ENCODE data around the gene CDCP2.
"Not testable (repeated sequence)": the region's sequence is repeated elsewhere in the genome, so short reads cannot be mapped to it uniquely, and the experiment has no call there.

Gene CDCP2

DNA sequence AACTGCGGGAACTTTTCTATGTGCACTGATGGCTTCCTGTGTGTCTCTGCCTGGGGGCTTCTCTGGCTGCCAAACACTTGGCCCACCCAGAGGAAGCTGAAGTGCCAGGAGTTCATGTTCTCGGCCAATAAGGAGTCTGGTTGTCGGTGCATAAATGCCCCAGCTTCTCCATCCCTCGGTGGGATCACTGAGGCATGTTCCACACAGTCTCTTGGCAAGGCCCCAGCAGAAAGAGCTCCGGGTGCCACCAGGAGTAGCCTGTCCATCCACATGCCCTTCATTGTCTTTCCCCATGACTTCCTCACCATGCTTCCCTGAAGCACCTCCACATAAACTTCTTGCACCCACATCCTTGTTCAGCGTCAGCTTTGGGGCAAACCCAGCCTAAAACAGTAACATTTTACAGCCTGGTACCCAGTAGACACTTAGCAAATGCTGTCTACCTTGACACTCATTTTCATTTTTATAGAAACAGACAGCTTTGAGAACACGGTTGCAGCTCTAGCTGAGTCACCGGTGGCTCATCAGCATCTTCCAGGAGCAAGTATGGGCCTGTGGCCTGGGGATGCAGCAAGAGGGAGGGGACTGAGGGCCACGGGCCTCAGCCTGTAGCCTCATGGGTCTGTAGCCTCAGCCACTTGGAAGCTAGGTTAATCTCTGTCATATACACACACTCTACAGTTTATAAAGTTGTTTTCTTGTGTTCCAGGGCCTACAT, 14.8 kb upstream of the CDCP2 start:
- no peak for DNase-seq

- DNase-seq, result not testable (repeated sequence)
Measured at GRCh38 chr1:54166357-54166756, 13.6 kb upstream of the CDCP2 start.

DNA sequence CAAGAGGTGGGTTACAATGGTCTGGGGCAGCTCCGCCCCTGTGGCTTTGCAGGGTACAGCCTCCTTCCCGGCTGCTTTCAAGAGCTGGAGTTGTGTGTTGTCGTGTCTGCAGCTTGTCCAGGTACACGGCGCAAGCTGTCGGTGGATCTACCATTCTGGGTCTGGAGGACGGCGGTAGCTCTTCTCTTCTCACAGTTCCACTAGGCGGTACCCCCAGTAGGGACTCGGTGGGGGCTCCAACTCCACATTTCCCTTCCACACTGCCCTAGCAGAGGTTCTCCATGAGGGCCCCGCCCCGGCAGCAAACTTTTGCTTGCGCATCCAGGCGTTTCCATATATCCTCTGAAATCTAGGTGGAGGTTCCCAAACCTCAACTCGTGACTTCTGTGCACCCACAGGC, 12.3 kb upstream of the CDCP2 start:
- no peak for DNase-seq

DNA sequence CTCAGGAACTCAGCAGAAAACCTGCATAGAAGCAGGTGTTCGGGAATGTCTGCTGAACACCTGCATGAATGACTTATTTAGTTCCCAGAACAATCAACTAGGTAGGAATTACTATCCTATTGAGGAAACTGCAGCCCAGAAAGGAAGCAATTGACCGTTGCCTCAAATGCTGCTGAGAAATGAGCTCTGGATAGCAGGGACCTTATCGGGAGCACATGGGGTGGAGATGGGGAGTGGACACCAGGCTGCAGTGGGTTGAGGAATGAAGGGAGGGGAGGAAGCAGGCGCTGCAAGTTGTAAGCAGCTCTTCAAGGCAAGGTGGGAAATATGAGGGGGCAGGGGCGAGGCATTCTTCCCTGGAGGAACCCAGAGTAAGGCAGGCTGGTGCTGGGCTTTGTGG, 10.8 kb upstream of the CDCP2 start:
- DNase-seq, result no peak

GRCh38 chr1:54163051-54163450, 10.3 kb upstream of the CDCP2 start:
- no peak for DNase-seq

GRCh38 chr1:54161495-54162168, 8.8 kb upstream of the CDCP2 start:
- DNase-seq, result no peak

GRCh38 chr1:54160351-54160750, 7.6 kb upstream of the CDCP2 start:
- DNase-seq, result no peak

DNA sequence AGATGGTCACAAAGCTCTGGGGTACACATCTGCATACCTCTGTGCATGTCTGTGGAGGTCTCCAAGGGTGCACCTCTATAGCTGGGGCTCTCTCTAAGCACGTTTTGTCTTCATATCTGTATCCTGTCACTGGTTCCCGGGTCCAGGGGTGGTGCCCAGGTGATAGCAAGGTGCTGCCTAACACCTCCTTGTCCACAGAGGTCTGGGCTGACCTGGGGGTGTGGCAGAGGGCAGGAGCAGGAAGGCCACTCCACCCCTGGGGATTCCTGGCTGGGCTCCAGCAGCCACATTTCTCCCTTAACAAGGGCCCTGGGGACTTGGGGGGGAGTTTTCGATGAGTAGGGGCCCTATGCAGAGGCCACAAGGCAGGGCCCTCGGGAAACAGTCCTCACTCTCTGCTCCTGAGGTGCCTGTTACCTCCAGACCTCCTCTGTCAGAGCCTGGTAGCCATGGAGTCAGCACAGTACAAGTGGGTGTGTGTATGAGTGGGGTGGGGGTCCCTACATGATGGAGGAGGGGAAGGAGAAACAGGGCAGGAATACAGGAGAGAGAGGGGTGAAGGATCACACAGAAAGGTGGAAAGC, 7.0 kb upstream of the CDCP2 start:
- DNase-seq, result no peak

DNA sequence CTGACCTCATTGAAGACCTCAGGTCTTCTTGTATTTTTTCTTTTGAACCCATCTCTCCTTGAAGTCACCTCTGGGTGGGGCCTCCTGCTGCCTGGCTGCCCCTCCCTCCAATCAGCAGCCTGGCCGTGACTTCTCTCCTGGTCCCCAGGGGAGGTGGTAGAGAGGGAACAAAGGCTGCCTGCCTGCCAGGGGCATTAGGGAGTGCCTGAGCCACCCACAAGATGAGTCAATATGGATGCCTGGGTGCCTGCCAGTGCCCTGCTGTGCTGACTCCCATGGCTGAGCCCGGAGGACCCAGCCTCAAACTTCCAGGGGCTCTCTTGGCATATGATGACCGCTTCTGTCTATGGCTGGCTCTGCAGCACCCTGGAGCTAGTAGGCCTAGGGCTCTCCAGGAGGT, 5.3 kb upstream of the CDCP2 start:
- DNase-seq, result peak; percentile 13

DNA sequence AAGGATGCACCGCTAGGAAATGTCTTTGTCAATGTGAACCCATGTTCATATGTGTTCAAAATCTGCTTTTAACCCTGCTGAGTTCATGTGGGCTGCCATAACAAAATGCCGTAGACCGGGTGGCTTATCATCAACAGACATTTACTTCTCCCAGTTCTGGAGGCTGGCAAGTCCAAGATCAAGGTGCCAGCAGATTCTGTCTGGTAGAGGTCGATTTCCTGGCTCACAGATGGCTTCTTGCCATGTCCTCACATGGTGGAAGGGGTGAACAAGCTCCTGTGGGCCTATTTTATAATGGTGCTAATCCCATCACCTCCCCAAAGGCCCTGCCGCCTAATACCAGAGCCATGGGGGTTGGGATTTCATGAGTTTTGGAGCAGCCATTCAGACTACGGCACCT, 4.6 kb upstream of the CDCP2 start:
- DNase-seq, result no peak

GRCh38 chr1:54156986-54157385, 4.2 kb upstream of the CDCP2 start:
- DNase-seq, result no peak

GRCh38 chr1:54156201-54156600, 3.4 kb upstream of the CDCP2 start:
- DNase-seq, result no peak

DNA sequence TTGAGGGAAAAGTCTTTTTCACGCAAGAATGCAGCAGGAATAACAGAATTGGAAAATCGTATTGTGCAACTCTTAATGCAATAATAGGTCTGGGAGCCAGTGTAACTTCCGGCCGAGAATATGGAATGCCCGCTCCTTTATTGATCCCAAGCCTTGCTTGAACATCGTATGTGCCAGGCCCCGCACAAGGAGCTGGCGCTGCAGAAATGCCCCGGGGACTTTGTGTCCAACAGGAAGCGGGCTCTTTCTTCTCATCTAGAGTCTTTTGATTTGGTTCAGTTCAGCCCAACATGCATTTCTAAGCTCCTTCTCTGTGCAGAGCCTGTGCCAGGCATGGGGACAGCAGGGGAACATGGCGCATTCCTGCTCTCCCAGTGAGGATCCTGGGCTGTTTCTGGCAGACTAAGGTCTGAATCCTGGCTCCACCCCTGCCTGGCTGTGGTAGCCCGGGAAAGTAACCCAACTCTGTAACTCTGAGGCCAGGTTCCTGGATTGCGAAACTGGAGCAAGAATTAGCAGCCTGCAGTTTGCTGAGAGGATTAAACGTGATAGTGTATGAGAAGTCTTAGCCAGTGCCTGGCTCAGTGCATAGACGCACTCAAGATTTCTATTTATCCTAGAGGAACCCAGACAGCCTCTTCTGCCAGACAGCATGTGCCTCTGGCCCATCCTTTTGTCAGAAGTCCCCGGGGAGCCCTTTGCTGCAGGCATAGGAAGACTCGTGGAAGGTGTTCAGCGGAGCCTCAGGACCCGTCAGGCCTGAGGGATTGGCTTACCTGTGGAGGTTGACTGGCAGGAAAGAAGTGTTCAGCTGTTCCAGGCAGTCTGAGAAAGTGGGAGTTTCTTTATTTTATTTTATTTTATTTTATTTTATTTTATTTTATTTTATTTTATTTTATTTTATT, 987 bp upstream of the CDCP2 start:
- DNase-seq, result peak; percentile 75

DNA sequence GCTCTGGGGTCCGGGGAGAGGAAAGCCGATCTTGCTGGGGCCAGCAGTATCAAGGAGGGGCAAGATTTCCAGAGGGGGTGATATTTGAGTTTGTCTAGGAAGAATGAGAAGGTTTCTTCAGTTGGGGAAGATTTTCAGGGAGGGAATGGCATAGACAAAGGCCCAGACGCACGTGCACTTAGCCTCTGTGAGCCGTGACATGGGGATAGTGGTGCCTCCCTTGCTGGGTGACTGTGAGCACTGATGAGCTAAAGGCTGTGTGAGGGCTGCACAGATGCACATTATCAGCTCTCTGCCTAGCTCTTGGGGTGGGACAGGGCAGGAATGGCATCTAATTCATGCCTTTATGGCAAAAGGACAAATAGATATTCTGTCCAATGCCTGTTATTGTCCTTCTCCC, 1.8 kb downstream of the CDCP2 start:
- no peak for DNase-seq

- no peak for DNase-seq
Measured at GRCh38 chr1:54149734-54150133, 3.1 kb downstream of the CDCP2 start.

DNA sequence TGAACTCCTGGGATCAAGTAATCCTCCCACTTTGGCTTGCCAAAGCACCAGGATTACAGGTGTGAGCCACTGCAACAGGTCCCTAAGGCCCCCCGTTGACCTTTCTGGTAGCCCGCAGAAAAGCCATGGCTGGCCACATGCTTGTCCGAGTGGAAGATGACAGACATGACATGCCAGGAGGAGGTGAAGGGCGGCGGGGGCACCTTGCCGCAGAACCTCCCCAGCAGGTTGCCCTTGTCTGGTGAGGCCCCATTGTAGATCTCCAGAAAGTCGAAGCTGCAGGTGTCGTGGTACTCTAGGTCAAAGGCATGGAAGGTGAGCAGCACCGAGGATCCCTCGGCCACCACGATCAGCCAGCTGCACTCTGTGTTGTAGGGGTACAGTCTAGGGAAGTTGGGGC, 8.4 kb downstream of the CDCP2 start:
- no peak for DNase-seq

DNA sequence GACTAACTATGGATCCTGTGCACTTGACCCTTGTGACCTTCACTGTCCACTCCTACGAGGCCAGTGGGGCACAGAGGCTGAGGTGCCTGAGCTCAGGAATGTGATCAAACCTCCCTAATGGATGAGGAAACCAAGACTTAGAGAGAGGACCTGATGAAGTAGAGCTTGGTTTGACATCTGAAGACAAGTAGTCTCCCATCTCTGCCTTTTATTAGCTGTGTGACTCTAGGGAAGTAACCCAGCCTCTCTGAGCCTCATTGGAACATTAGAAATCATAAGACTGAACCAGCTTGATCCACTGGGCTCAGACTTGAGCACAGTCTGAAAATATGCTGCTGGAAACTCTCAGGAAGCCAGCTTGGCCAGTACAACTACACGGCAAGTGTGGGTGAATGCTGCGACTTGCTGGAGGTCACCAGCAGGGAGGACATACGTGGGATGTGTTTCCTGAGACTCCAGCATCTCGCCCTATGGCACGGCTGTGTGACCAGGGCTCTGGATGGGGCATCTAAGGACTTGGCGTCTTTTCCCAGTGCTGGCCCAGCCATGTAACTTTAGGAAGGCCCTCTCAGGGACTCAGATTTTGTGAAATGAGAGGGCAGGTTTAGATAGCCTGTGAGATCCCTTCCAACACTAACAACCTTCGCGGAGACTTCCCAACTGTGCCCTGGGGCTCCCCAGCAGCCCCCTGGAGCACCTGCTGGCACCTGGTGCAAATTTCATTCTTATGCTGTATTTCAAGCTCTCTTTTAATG, 10.5 kb downstream of the CDCP2 start:
- DNase-seq, result no peak

GRCh38 chr1:54139711-54140110, 13.1 kb downstream of the CDCP2 start:
- no peak for DNase-seq

DNA sequence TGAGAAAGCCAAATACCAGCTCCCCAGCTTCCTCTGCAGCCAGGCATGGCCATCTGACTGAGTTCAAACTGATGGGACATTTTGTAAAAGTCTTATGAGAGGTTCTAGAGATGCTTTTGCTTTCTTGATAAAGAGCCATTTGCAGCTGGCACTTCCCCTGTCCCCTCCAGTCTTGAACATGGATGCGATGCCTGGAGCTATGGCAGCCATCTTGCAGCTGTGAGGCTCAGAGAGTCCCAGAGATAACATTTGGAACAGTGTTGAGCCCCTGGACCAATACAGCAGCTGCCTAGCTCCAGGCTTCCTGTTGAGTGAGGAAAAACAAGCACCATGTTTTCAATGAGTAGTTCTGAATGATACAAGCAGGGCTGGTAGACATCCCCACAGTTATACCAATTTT, 13.8 kb downstream of the CDCP2 start:
- no peak for DNase-seq

DNA sequence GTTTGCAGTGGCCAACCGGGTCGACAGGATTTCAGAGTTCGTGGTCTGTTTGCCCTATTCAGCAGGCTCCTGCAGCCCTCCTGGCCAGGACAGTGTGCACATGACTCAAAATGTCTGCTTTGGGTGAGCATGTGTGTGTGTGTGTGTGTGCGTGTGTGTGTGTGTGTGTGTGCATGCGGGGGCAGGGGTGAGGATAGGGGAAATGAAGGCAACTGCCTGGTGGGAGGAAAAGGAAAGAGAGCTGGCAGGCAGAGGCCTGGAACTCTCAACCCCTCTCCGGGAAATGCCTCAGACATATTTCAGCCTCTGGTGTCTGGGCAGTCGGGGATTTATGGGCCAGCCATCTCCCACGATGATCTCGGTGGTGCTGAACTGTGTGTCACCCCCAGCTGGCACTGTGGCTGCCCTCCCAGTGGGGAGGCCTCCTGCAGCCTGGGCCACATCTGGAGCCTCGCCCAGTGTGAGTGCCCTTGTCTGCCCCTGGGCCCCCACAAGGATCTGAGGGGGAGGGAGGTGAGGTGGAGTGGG, 15.2 kb downstream of the CDCP2 start:
- DNase-seq, result no peak

- DNase-seq, result no peak
Measured at GRCh38 chr1:54136963-54137533, 15.8 kb downstream of the CDCP2 start.

All from NCI-H2171 treated with DMSO at 0.1 percent for 48 hours (cell line).